HL-60 (cell line): ENCODE measurements around the gene SH3RF3.

Experiments used
- DNase-seq, 2 experiments: peaks; one replicate each; pipeline ENCODE4 v3.0.0-alpha.2; 2010 to 2020; ENCODE audit warnings: low read depth in 1 of 2, low spot score in 1 of 2
- H3K27ac ChIP-seq: fragments of 250-450 bp; sonication (Bioruptor Pico); replicated peaks from 2 replicates; pipeline ENCODE4 v1.5.1; 2020; ENCODE audit warnings: mild to moderate bottlenecking, moderate library complexity
- H3K27me3 ChIP-seq: fragments of 250-450 bp; sonication (Bioruptor Pico); 2 replicates; pipeline ENCODE4 v1.5.1; 2021; ENCODE audit warnings: mild to moderate bottlenecking, moderate library complexity; ENCODE audit not compliant: insufficient read depth, poor library complexity, severe bottlenecking
- H3K4me3 ChIP-seq: replicated peaks from 2 replicates; pipeline ENCODE4 v1.5.1; 2011; ENCODE audit warnings: mild to moderate bottlenecking, control low read depth, low read length; ENCODE audit not compliant: insufficient read depth
- GABPA ChIP-seq: IDR thresholded peaks from 2 replicates; pipeline ENCODE4 v1.6.1; 2012; ENCODE audit warnings: low read depth
- POLR2AphosphoS5 ChIP-seq: IDR thresholded peaks from 2 replicates; pipeline ENCODE4 v1.6.1; 2012; ENCODE audit warnings: low read depth
- REST ChIP-seq: IDR thresholded peaks from 2 replicates; pipeline ENCODE4 v1.6.1; 2012; ENCODE audit warnings: low read depth; ENCODE audit not compliant: insufficient replicate concordance
- SPI1 ChIP-seq: IDR thresholded peaks from 2 replicates; pipeline ENCODE4 v1.6.1; 2012; ENCODE audit warnings: low read depth, mild to moderate bottlenecking, borderline replicate concordance
- TF ChIP-seq, protein P1 (sequence below): IDR thresholded peaks from one replicate; pipeline ENCODE4 v1.5.1; 2011; ENCODE audit warnings: low read length, control low read depth, inconsistent platforms; ENCODE audit not compliant: insufficient read depth

The SH3RF3 gene

DNA sequence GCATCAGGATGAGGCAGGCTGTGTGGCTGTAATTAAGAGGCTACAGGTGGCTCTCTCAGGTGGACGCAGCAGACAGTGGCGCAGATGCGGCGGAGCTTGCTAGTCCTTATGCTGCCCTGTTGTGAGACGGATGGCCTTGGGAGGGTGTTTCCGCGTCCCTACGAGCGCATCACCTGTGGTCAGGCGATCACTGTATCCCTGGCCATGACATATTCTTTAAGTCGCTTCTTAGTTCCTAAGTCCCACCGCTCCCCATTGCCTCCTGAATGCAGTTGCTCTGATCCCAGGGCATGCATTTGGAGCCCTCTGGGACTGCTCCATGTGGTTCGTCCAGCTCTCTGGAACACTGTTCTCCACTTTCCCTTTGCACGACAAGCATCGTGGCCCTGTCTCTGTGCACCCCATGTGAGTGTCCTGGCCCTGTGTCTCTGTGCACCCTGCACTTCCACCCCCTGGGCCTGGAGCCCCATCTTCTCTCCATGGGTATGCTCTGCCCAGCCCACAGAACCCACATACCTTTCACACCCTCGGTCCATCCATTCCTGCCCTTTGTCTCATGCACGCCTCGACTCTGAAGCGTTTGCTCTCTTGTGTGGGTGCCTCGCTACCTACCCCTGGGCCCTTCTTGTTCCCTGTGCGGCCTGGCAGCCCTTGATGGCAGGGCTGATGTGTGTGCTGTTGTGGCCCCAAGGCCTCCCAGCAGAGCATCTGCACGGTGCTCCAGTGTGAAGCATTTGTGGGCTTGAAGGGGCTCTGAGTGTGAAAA lies 74.4 kb downstream of the SH3RF3 start:
- DNase-seq = no peak
- Histone ChIP-seq H3K4me3 (no peak overlapping the region), H3K27me3 (no peaks in the 10 kb centered on the region), H3K27ac (no peak overlapping the region)
- TF ChIP-seq, protein P1, sequence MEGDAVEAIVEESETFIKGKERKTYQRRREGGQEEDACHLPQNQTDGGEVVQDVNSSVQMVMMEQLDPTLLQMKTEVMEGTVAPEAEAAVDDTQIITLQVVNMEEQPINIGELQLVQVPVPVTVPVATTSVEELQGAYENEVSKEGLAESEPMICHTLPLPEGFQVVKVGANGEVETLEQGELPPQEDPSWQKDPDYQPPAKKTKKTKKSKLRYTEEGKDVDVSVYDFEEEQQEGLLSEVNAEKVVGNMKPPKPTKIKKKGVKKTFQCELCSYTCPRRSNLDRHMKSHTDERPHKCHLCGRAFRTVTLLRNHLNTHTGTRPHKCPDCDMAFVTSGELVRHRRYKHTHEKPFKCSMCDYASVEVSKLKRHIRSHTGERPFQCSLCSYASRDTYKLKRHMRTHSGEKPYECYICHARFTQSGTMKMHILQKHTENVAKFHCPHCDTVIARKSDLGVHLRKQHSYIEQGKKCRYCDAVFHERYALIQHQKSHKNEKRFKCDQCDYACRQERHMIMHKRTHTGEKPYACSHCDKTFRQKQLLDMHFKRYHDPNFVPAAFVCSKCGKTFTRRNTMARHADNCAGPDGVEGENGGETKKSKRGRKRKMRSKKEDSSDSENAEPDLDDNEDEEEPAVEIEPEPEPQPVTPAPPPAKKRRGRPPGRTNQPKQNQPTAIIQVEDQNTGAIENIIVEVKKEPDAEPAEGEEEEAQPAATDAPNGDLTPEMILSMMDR = no peak
- TF ChIP-seq SPI1 (no peak), GABPA (no peak), REST (no peak), POLR2AphosphoS5 (no peak)

GRCh38 chr2:109204412-109204811 lies 75.4 kb downstream of the SH3RF3 start:
- DNase-seq = no peak
- TF ChIP-seq POLR2AphosphoS5 (no peak), GABPA (no peak), REST (no peak), SPI1 (no peak)
- TF ChIP-seq, protein P1 = no peak
- H3K4me3 ChIP-seq = no peak overlapping the region
- no peaks in the 10 kb centered on the region for H3K27me3 ChIP-seq
- H3K27ac ChIP-seq = no peak overlapping the region

- TF ChIP-seq POLR2AphosphoS5 = no peak
- TF ChIP-seq GABPA = no peak
- TF ChIP-seq, protein P1 = no peak
- TF ChIP-seq REST = no peak
- TF ChIP-seq SPI1 = no peak
- H3K4me3 ChIP-seq = no peak overlapping the region
- H3K27me3 ChIP-seq = no peaks in the 10 kb centered on the region
- DNase-seq = no peak
- H3K27ac ChIP-seq = no peak overlapping the region
Measured at GRCh38 chr2:109205447-109205846, 76.4 kb downstream of the SH3RF3 start.
